GM18868 (cell line): ENCODE results near the gene NF1.
"Not testable (repeated sequence)": the region's sequence is repeated elsewhere in the genome, so short reads cannot be mapped to it uniquely, and the experiment has no call there.

Source experiments
- ATAC-seq: cut with Tn5 transposase; IDR thresholded peaks from one replicate; pipeline ENCODE4 v1.9.1; 2021; ENCODE audit warnings: mild to moderate bottlenecking, moderate library complexity; ENCODE audit not compliant: unreplicated experiment

Gene NF1

DNA sequence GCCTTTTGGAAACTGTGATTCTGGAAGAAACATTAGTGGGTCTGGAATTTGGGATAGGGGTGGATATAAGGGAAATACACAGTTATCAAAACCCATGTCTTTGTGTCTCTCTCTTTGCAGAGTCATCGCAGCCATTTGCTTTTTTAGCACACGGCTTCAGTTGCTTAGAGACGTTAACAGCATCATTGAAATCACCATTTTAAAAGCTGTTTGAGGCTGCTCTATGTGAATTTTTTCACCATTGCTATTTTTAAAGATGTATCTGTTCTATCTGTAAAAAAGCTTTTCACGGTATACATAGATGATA is 155.0 kb downstream of the NF1 start:
- no peak for ATAC-seq

DNA sequence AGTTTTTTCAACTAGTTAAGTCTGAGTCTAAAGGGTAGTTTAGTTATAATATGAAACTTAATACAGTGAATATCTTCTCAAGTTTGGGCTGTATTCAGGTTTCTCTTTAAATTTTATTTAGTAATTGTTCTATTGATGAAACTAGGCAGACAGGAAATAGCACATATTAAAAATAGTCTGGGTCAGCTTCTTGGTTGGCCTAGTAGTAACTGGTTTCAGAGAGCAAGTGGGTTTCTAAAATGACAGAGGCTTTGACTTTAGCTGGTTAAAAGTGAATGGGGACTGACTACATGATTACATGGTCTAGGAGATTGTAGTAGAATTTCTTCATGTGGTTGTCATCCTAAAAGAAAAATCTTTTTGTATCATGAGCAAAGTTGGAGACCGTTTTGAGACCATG is 155.5 kb downstream of the NF1 start:
- ATAC-seq: no peak

- no peak for ATAC-seq
Observed at GRCh38 chr17:31251105-31251969, 156.6 kb downstream of the NF1 start.

- ATAC-seq: no peak
Observed at GRCh38 chr17:31251970-31252328, 157.2 kb downstream of the NF1 start.

GRCh38 chr17:31252741-31253140 is 158.0 kb downstream of the NF1 start:
- ATAC-seq: no peak

DNA sequence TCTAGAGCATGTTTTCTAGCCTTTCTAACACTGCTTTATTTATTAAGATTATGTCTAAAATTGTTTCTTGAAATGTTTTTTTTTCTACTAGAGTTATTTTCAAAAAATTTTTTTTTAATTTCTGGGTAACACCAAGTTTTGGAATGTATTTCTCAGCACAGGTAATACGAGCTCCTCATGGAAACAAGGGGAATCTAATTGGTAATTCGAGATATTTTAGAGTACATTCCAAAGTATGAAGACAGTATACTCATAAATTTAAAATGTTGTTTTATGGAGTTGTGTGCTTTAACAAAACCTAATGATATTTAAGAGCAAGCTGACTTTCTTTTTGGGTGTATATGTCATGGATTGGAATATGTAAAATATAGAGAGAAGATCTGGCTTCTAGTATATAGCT is 159.9 kb downstream of the NF1 start:
- ATAC-seq: no peak

- ATAC-seq: no peak
Observed at GRCh38 chr17:31256936-31257335, 162.2 kb downstream of the NF1 start.

- ATAC-seq: no peak
Observed at GRCh38 chr17:31260151-31260550, 165.4 kb downstream of the NF1 start.

DNA sequence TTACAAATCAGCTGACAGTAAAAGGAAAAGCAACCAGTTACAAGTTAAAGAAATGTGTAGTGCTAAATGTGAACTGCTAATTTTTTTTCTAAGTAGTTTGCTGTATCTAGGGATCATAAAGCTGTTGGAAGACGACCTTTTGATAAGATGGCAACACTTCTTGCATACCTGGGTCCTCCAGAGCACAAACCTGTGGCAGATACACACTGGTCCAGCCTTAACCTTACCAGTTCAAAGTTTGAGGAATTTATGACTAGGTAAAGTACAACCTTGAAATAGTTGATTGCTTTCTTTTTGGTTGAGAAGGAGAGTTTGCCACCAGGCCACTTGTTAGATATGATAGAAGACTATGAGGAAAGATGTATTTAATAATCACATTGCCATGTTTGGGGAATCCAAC is 166.8 kb downstream of the NF1 start:
- no peak for ATAC-seq

DNA sequence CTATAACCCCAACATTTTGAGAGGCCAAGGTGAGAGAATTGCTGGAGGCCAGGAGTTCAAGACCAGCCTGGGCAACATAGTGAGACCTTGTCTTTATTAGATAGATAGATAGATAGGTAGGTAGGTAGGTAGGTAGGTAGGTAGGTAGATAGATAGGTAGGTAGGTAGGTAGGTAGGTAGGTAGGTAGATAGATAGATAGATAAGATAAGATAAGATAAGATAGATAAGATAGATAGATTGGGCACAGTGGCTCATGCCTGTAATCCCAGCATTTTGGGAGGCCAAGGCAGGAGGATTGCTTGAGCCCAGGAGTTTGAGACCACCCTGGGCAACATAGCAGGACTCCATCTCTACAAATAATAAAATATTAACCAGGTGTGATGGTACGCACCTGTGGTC is 168.1 kb downstream of the NF1 start:
- not testable (repeated sequence) for ATAC-seq

DNA sequence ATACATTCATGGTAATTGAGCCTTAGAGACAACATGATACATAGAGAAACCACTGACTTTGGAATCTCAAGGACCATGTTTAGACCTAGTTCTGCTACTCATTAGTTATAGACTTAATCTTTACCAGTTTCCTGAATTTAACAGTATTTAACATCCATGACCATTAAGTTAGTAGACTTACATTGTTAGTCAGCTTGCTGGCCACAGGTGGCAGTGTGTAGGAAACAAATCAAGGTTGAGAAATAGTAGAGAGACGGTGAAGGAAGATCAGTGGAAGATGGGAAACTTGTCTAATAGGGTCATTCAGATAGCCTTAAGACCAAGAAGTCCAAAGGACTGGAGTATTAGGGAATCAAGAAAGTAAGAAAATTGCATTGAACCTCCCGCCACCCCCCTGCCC is 171.3 kb downstream of the NF1 start:
- no peak for ATAC-seq

GRCh38 chr17:31269036-31269577 is 174.3 kb downstream of the NF1 start:
- ATAC-seq: no peak

DNA sequence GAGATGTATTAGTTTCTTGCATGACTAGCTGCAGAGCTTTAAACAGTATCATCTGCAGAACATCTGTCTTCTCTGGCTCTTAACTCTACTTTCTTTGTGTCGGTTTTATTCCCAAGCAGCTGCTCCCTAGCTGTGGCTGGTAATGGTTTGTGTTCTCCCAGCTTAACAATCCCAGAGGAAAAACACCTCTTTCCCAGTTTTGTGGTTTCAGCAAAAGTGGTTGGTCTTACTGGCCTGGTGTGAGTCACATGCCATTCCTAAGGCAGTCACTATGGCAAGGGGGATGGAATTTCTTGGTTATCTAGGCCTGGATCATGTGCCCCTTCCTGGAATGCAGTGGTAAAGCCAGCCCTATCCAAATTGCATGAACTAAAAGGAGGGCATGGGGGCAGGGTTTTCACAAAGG is 174.8 kb downstream of the NF1 start:
- ATAC-seq: no peak

- no peak for ATAC-seq
Observed at GRCh38 chr17:31272236-31272635, 177.5 kb downstream of the NF1 start.

- no peak for ATAC-seq
Observed at GRCh38 chr17:31272803-31273202, 178.0 kb downstream of the NF1 start.

GRCh38 chr17:31273516-31273915 is 178.7 kb downstream of the NF1 start:
- no peak for ATAC-seq

GRCh38 chr17:31274252-31274651 is 179.5 kb downstream of the NF1 start:
- ATAC-seq: no peak

DNA sequence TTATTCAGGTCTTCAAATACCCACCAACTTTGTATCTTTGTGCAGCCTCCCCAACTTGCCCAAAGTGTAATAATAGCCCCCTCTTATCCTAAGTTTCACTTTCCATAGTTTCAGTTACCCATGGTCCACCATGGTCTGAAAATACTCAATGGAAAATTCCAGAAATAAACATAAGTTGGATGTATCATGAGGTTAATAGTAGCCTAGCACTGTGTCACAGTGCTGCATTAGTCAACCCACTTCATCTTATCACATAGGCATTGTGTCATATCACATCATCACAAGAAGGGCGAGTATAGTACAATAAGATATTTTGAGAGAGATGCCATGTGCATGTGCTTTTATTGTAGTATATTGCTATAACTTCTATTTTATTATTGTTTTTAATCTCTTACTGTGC is 180.3 kb downstream of the NF1 start:
- ATAC-seq: no peak

DNA sequence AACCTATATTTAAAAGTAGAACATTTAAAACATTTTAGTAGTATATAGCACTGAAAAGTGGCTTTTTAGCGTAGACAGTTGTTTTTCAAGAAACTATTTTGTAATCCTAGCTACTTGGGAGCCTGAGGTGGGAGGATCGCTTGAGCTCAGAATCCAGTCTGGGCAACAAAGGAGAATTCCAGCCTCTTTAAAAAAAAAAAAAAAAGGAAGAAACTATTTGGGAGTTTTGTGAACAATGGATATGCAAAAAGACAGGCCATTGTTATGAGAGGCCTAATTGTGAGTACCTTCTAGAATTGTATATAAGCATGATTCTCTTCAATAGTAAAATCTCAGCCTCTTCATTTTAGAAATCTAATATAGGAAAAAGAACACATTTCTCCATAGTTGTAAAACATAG is 184.6 kb downstream of the NF1 start:
- no peak for ATAC-seq

DNA sequence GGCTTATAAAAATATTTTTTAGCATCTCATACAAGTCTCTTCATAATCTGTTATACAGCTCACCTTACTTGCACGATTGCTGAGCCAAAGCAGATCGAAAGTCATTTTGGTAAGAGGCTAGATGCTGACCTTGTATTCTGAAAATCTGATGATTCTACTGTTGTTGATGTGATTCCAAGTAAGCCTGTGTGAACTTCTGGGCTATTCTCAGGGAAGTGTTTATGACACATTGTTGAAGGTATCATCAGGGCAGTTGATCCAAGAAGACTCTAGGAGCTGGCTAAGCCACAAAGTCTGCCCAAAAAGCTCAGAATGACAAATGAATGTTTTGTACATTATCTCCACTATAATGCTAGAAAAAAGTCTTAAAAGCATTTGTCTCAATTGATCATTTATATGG is 186.3 kb downstream of the NF1 start:
- ATAC-seq: no peak

DNA sequence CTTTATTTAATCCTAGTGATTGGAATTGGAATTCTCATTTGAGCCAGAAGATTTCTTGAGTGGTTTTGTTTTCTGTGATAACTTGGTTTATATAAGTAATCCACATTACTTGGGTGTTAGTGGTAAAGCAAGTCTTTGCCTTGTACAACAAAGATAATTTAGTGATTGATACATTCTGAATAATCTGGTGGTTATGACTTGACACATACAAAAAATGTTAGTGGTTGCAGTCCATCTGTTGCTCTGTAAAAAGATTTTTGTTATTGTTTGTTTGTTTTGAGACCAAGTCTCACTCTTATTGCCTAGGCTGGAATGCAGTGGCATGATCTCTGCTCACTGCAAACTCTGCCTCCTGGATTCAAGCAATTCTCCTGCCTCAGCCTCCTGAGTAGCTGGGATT is 189.1 kb downstream of the NF1 start:
- no peak for ATAC-seq

GRCh38 chr17:31286587-31286986 is 191.8 kb downstream of the NF1 start:
- no peak for ATAC-seq

GRCh38 chr17:31287932-31288331 is 193.2 kb downstream of the NF1 start:
- not testable (repeated sequence) for ATAC-seq
